ENCODE data around the gene PFDN4. TPM values are rescaled to one million over a fixed set of nuclear protein-coding genes. Genes with fewer than 3 reads are reported as not detected.

Gene PFDN4
- total and polyA plus RNA-seq, 4 experiments from 2014 or later = 15.2 to 70.7 (median 30.2) TPM

DNA sequence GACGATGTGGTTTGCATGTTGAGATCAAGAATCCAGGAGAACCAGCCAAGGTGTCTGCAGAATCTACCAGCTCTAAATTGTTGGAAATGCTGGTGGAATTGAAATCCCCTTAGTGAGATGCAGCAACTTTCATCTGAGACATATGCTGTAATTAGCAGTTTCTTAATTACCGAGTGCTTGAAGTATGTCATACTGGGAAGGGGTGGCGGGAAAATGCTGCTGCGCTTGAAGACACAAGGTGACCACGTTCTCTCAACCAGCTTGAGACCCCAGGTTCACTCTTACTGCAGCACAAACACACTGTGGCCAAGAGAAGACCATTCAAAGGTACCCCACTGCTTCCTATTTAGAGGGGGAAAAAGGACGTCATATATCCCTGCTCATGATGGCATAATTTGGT, 59.0 kb downstream of the PFDN4 start:
- Histone ChIP-seq H3K27ac (ENCODE audit: low read depth, low read length) (no peak overlapping the region), H3K4me3 (ENCODE audit: low read length in 2 of 2) (no peak overlapping the region), H3K9me3 (ENCODE audit: control insufficient read depth in 1 of 2, low read length in 2 of 2) (no peaks in the 10 kb centered on the region), H3K27me3 (ENCODE audit: insufficient read depth, low read length) (no peaks in the 10 kb centered on the region), H3K36me3 (ENCODE audit: insufficient read depth, low read length) (no peaks in the 10 kb centered on the region), H3K4me1 (ENCODE audit: insufficient read depth, low read length) (no peaks in the 10 kb centered on the region)
- Mint-ChIP-seq H3K27ac (no peak overlapping the region), H3K4me3 (no peak overlapping the region), H3K27me3 (peaks cover 1 to 6% of the 10 kb centered on the region in 2 donors), H3K36me3 (no peaks in the 10 kb centered on the region), H3K9me3 (peaks cover 0 to 3% (median 0%) of the 10 kb centered on the region in 8 donors), H3K4me1 (no peaks in the 10 kb centered on the region)
- POLR2A ChIA-PET (ENCODE audit: partially characterized antibody) = no interaction called here
- intact Hi-C loops (cut with micrococcal nuclease) = no loop called here
- DNase-seq = no peak
- CTCF ChIA-PET (ENCODE audit: partially characterized antibody) = no interaction called here

DNA sequence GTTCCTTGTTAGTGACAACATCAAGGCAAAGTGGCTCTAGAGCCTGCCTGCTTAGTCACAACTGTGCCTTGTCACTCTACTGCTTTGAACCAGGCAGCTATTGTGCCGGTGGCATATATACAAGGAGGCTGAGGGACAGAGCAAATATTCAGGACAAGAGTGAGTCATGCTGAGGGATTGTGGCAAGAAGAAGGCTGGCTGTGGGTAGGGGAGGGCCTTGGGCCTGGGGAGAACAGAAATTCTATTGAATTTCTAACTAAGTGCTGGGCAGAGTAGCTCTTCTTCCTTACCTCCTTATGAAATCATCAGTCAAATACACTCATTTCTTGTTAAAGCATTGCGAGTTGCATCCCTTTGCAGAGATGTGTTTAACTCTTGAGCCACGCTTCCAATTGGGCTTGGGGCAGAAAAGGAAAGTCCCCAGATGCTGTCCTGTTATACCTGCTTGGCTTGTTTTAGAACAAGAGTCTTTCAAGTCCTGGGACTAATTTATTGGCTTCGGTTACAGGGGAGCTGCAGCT, 59.7 kb downstream of the PFDN4 start:
- H3K36me3 ChIP-seq (ENCODE audit: insufficient read depth, low read length) = no peaks in the 10 kb centered on the region
- H3K4me1 Mint-ChIP-seq = no peaks in the 10 kb centered on the region
- no peak overlapping the region for H3K4me3 Mint-ChIP-seq
- peaks cover 0 to 3% (median 0%) of the 10 kb centered on the region in 8 donors for H3K9me3 Mint-ChIP-seq
- no peaks in the 10 kb centered on the region for H3K36me3 Mint-ChIP-seq
- no peak overlapping the region for H3K27ac Mint-ChIP-seq
- ChIA-PET POLR2A (ENCODE audit: partially characterized antibody) (no interaction called here), CTCF (ENCODE audit: partially characterized antibody) (no interaction called here)
- no peaks in the 10 kb centered on the region for H3K9me3 ChIP-seq (ENCODE audit: control insufficient read depth in 1 of 2, low read length in 2 of 2)
- intact Hi-C loops (cut with micrococcal nuclease) = no loop called here
- no peaks in the 10 kb centered on the region for H3K27me3 ChIP-seq (ENCODE audit: insufficient read depth, low read length)
- no peaks in the 10 kb centered on the region for H3K4me1 ChIP-seq (ENCODE audit: insufficient read depth, low read length)
- no peak for DNase-seq
- no peak overlapping the region for H3K4me3 ChIP-seq (ENCODE audit: low read length in 2 of 2)
- H3K27me3 Mint-ChIP-seq = peaks cover 1 to 6% of the 10 kb centered on the region in 2 donors
- H3K27ac ChIP-seq (ENCODE audit: low read depth, low read length) = no peak overlapping the region

DNA sequence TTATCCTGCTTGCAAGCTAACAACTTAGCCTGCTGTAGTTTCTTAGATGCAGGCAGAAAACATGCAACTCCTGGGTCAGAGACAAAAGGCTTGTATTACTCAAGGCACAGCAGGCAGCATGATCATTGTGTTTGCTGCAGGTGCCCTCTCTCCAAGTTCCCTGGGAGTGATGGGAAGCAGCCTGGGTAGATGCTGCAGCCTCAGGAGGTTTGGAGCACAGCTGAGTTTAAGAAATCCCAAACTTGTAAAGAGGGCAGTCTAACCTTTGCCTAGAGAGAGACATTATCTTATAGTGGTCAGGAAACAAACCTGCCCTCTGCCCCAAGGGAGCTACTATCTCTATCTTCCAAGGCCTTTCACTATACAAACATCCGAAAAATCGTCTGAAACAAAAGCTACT, 61.1 kb downstream of the PFDN4 start:
- intact Hi-C loops (cut with micrococcal nuclease) = no loop called here

More for the DNA sequence above, 61.1 kb downstream of the PFDN4 start:
- DNase-seq = no peak
- Mint-ChIP-seq H3K27me3 (peaks cover 3 to 7% of the 10 kb centered on the region in 2 donors), H3K4me1 (no peaks in the 10 kb centered on the region), H3K36me3 (no peaks in the 10 kb centered on the region), H3K4me3 (no peak overlapping the region), H3K27ac (no peak overlapping the region), H3K9me3 (peaks cover 0 to 3% (median 0%) of the 10 kb centered on the region in 8 donors)
- Histone ChIP-seq H3K27ac (ENCODE audit: low read depth, low read length) (no peak overlapping the region), H3K4me3 (ENCODE audit: low read length in 2 of 2) (no peak overlapping the region), H3K9me3 (ENCODE audit: control insufficient read depth in 1 of 2, low read length in 2 of 2) (no peaks in the 10 kb centered on the region), H3K27me3 (ENCODE audit: insufficient read depth, low read length) (no peaks in the 10 kb centered on the region), H3K36me3 (ENCODE audit: insufficient read depth, low read length) (no peaks in the 10 kb centered on the region), H3K4me1 (ENCODE audit: insufficient read depth, low read length) (no peaks in the 10 kb centered on the region)
- POLR2A ChIA-PET (ENCODE audit: partially characterized antibody) = no interaction called here
- CTCF ChIA-PET (ENCODE audit: partially characterized antibody) = no interaction called here

Other genes starting within 250 kb of the PFDN4 start
- gene BCAS1, start 137.5 kb upstream of the PFDN4 start, total RNA-seq = under 1 TPM; 0.25 to 0.32 TPM
- gene BCAS1, start 137.5 kb upstream of the PFDN4 start, polyA plus RNA-seq = under 1 TPM in 1 of 2 donors, not detected in 1; 0.17 TPM
- 1 to 10 TPM; 3.0 to 3.7 TPM for gene CYP24A1, start 34.1 kb upstream of the PFDN4 start, total RNA-seq
- gene CYP24A1, start 34.1 kb upstream of the PFDN4 start, polyA plus RNA-seq = under 1 TPM; 0.59 to 0.86 TPM

All from CD4-positive, alpha-beta memory T cell (primary cell).